WTC11 (cell line): ENCODE data around the gene HACD3.

ENCODE experiments used
- TF ChIP-seq, protein P1 (sequence below): fragments of 200-600 bp; IDR thresholded peaks from 2 replicates; pipeline ENCODE4 v1.8.0; 2022; ENCODE audit warnings: antibody characterized with exemption
- TF ChIP-seq, protein P2 (sequence below): sonication (generic); formaldehyde crosslinking; IDR thresholded peaks from 2 replicates; pipeline ENCODE4 v1.8.0; 2022; ENCODE audit warnings: mild to moderate bottlenecking, missing genetic modification reagents

DNA sequence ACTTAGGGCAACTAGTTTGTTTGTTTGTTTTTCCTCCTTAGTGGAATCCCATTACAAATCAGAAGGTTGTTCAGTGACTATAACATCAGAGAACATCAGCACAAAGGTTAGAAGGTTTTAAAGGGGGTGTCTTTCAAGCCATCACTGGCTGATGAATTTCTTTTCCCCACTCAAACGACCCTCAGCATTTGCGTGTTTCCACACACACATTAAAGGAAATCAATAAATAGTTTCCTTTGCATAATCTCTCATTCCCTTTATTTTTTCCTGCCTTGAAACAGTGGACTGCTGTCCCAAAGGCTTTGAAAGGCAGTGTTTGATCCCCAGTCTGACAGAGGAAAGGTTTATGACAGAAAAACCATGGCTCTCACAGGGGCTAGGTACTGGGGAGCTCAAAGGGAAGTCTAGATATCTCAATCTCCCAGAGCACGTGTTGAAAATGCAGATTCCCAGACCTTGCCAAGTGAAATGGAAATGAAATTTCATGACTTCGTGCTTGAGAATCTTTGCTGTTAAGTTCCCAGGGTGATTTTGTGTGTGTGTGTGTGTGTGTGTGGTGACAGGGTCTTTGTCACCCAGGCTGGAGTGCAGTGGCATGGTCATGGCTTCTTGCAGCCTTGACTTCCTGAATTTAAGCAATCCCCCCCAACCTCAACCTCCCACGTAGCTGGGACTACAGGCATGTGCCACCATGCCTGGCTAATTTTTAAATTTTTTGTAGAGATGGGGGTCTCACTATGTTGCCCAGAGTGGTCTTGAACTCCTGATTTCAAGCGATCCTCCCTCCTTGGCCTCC, 82.9 kb downstream of the HACD3 start:
- TF ChIP-seq, protein P1, sequence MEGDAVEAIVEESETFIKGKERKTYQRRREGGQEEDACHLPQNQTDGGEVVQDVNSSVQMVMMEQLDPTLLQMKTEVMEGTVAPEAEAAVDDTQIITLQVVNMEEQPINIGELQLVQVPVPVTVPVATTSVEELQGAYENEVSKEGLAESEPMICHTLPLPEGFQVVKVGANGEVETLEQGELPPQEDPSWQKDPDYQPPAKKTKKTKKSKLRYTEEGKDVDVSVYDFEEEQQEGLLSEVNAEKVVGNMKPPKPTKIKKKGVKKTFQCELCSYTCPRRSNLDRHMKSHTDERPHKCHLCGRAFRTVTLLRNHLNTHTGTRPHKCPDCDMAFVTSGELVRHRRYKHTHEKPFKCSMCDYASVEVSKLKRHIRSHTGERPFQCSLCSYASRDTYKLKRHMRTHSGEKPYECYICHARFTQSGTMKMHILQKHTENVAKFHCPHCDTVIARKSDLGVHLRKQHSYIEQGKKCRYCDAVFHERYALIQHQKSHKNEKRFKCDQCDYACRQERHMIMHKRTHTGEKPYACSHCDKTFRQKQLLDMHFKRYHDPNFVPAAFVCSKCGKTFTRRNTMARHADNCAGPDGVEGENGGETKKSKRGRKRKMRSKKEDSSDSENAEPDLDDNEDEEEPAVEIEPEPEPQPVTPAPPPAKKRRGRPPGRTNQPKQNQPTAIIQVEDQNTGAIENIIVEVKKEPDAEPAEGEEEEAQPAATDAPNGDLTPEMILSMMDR: no peak
- TF ChIP-seq, protein P2, sequence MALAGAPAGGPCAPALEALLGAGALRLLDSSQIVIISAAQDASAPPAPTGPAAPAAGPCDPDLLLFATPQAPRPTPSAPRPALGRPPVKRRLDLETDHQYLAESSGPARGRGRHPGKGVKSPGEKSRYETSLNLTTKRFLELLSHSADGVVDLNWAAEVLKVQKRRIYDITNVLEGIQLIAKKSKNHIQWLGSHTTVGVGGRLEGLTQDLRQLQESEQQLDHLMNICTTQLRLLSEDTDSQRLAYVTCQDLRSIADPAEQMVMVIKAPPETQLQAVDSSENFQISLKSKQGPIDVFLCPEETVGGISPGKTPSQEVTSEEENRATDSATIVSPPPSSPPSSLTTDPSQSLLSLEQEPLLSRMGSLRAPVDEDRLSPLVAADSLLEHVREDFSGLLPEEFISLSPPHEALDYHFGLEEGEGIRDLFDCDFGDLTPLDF (CRISPR knock-in tag): no peak
